Measurements from ENCODE around the gene COQ9.

Gene COQ9

DNA sequence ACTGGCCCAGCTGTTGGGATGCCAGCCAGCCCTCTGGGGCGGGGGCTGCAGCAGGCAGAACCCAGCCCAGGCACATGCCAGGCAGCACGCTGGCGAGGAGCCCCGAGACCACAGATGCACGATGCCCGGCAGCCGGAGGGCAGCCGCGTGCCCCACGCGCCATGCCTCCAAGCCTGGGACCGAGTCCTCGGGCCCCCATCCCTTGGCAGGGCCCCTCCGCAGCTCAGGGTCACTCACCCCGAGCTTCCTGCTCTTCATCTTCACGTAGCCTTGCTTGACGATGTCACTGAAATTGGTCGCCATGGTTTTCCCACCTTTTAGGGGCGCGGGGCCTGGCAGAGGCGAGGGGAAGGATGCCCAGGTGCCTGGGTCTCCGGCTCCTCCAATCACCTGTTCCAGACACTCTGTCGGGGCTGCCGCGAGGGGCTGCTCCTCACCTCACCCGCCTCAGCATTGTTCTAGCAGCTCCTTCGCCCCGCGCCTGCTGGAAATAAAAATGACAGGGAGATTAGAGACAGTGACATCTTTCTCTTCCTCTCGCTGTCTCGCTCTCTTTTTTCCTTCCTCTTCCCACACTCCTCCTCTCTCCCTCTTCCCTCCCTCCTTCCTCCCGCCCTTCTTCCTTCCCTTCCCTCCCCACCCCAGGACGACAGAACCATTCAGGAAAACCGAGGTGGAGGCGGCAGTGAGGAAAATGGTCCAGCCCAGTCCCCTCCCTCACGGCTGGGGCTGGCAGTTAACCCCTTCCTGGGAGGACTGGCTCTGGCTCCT is 32.1 kb downstream of the COQ9 start:
- H3K4me3 ChIP-seq (ENCODE audit: low read depth, low read length), result no peak overlapping the region
- TF ChIP-seq, protein P1, sequence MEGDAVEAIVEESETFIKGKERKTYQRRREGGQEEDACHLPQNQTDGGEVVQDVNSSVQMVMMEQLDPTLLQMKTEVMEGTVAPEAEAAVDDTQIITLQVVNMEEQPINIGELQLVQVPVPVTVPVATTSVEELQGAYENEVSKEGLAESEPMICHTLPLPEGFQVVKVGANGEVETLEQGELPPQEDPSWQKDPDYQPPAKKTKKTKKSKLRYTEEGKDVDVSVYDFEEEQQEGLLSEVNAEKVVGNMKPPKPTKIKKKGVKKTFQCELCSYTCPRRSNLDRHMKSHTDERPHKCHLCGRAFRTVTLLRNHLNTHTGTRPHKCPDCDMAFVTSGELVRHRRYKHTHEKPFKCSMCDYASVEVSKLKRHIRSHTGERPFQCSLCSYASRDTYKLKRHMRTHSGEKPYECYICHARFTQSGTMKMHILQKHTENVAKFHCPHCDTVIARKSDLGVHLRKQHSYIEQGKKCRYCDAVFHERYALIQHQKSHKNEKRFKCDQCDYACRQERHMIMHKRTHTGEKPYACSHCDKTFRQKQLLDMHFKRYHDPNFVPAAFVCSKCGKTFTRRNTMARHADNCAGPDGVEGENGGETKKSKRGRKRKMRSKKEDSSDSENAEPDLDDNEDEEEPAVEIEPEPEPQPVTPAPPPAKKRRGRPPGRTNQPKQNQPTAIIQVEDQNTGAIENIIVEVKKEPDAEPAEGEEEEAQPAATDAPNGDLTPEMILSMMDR (IDR thresholded peaks at IDR 0.05; ENCODE audit: low read depth, low read length), result no peak
- TF ChIP-seq POLR2A (IDR thresholded peaks at IDR 0.05; ENCODE audit: extremely low read depth, insufficient read length) (no peak), MYC (IDR thresholded peaks at IDR 0.05; ENCODE audit: low read depth, low read length) (no peak)
- TF ChIP-seq, protein P2, sequence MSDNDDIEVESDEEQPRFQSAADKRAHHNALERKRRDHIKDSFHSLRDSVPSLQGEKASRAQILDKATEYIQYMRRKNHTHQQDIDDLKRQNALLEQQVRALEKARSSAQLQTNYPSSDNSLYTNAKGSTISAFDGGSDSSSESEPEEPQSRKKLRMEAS (IDR thresholded peaks at IDR 0.05; ENCODE audit: low read depth, low read length), result no peak
- no peak for DNase-seq (ENCODE audit: low read depth)

DNA sequence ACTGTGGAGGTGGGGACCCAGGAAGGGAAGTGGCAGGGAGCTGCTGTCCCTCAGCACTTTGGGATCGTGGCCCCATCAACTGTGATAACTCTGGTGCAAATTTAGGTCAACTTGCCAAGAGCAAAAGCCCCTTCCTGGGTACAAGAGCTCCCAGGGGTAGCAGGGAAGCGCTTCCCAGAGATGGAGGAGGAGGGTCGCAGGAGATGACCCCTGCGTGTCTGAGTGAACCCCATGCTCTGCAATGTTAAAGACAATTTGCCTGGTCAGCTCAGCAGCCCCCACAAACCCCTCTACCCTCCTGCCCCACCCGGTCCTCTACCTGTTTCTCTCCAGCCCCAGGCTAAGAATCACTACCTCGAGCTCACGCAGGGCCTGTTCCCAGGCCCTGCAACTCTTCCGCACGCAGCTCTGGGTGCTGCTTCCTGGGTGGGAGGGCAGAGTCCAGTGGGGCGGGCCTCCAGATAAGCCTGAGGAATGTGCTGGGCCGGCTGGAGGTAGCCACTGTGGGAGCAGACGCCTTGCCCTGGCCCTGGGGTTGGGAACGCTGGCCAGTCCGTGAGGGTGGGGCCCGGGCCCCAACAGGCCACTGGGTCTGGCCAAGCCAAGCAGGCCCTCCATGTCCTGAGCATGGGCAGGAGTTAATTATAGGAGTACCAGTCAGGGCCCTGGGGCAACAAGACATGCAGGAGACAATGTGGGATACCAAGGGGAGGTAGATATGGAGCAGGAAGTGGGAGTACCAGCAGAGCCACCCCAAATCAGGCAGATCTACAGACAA is 32.9 kb downstream of the COQ9 start:
- TF ChIP-seq, protein P1 (IDR thresholded peaks at IDR 0.05; ENCODE audit: low read depth, low read length), result no peak
- TF ChIP-seq, protein P2 (IDR thresholded peaks at IDR 0.05; ENCODE audit: low read depth, low read length), result no peak
- TF ChIP-seq MYC (IDR thresholded peaks at IDR 0.05; ENCODE audit: low read depth, low read length), result no peak
- no peak for TF ChIP-seq POLR2A (IDR thresholded peaks at IDR 0.05; ENCODE audit: extremely low read depth, insufficient read length)
- DNase-seq (ENCODE audit: low read depth), result no peak
- H3K4me3 ChIP-seq (ENCODE audit: low read depth, low read length), result no peak overlapping the region

DNA sequence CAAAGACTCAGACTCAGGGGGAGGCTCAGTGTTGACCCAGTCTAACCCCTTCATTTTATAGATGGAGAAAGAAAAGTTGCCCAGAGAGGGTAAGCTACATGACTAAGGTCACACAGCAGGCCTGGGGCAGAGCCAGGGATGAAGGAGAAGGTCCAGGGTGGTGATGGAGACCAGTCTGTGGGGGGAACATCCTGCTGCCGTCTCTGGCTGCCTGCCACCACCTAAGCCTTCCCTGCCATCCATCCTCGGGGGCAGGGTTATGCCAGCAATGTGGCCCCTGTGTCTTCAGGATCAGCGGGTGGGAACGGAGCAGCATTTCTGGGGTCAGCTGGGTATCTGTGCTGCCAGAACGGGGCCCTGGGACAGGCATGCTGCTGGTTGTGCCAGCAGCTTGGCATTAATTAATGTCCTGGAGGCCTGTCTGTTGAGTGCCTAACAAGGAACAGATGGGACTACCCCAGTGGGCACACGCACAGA is 33.5 kb downstream of the COQ9 start:
- no peak for DNase-seq (ENCODE audit: low read depth)
- TF ChIP-seq, protein P1 (IDR thresholded peaks at IDR 0.05; ENCODE audit: low read depth, low read length), result no peak
- TF ChIP-seq POLR2A (IDR thresholded peaks at IDR 0.05; ENCODE audit: extremely low read depth, insufficient read length) (no peak), MYC (IDR thresholded peaks at IDR 0.05; ENCODE audit: low read depth, low read length) (no peak)
- TF ChIP-seq, protein P2 (IDR thresholded peaks at IDR 0.05; ENCODE audit: low read depth, low read length), result no peak
- H3K4me3 ChIP-seq (ENCODE audit: low read depth, low read length), result no peak overlapping the region

DNA sequence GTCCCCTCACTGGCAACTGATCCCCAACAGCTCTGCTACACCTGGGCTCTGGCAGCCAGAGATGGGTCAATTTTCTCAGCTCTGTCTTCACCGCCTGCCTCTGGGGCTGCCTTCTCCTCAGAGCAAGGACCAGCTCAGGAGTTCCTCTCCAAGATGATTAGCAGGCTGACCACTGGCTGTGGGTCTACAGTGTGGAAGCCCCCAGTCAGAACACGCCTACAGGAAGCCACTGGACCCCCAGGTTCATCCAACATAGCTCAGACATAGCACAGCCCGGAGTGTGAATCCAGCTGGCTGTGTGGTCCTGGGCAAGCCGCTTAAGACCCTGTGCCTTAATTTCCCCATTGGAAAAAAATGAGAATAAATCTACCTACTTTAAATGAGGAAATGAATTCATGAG is 34.1 kb downstream of the COQ9 start:
- no peak for TF ChIP-seq POLR2A (IDR thresholded peaks at IDR 0.05; ENCODE audit: extremely low read depth, insufficient read length)
- DNase-seq (ENCODE audit: low read depth), result no peak

DNA sequence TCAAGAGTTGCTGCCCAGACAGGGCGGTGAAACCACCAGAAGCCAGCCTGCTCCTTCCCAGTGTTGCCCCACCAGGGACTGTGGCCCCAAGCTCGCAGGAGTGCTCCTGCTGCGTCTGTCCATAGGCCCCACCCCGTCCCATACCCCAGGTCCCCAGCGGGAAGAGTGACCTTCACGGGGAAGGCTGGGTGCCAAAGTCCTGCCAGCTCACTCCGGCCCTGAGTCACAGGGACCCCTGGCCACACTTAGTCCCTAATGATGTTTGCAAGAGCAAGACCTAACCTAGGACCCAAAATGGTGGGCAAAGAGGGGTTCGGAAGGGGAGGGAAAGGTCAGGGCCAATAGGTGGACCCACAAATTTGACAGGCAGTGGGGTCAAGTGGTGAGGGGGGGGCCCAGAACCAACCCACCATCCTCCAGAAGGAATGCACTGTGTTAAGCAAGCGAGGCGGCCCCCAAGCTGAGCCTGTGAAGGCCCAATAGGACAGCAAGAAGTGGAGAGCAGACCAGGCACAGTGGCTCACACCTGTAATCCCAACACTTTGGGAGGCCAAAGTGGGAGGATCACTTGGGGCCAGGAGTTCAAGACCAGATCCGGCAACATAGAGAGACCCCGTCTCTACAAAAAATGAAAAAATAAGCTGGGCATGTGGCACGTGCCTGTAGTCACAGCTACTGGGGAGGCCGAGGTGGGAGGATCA is 35.7 kb downstream of the COQ9 start:
- no peak for TF ChIP-seq POLR2A (IDR thresholded peaks at IDR 0.05; ENCODE audit: extremely low read depth, insufficient read length)
- TF ChIP-seq MYC (IDR thresholded peaks at IDR 0.05; ENCODE audit: low read depth, low read length), result no peak
- TF ChIP-seq, protein P1 (IDR thresholded peaks at IDR 0.05; ENCODE audit: low read depth, low read length), result no peak
- TF ChIP-seq, protein P2 (IDR thresholded peaks at IDR 0.05; ENCODE audit: low read depth, low read length), result no peak
- no peak overlapping the region for H3K4me3 ChIP-seq (ENCODE audit: low read depth, low read length)
- no peak for DNase-seq (ENCODE audit: low read depth)

More for the DNA sequence above, 34.1 kb downstream of the COQ9 start:
- H3K4me3 ChIP-seq (ENCODE audit: low read depth, low read length), result no peak overlapping the region
